ENCODE measurements around the gene ACYP1.

ACYP1 gene

GRCh38 chr14:75063491-75064204 lies at the start of gene ACYP1:
Gene ACYP1 (minus strand): TSS chr14:75064024. CDS start chr14:75063553, 471 bp downstream.
- peak; percentile 76 to 77 for DNase-seq

- DNase-seq, result no peak
These were observed 46.1 kb upstream of the ACYP1 start for GRCh38 chr14:75109877-75110276.

- DNase-seq, result no peak
These were observed 43.4 kb upstream of the ACYP1 start for GRCh38 chr14:75107186-75107585.

GRCh38 chr14:75101491-75101890 lies 37.7 kb upstream of the ACYP1 start:
- DNase-seq, result no peak

- no peak for DNase-seq
These were observed 34.9 kb upstream of the ACYP1 start for GRCh38 chr14:75098682-75099081.

GRCh38 chr14:75098212-75098611 lies 34.4 kb upstream of the ACYP1 start:
- DNase-seq, result no peak

- no peak for DNase-seq
These were observed 33.1 kb upstream of the ACYP1 start for GRCh38 chr14:75096959-75097358.

GRCh38 chr14:75095690-75096089 lies 31.9 kb upstream of the ACYP1 start:
- DNase-seq, result no peak

- no peak for DNase-seq
These were observed 31.1 kb upstream of the ACYP1 start for GRCh38 chr14:75094896-75095295.

GRCh38 chr14:75092698-75093097 lies 28.9 kb upstream of the ACYP1 start:
- no peak for DNase-seq

GRCh38 chr14:75091251-75091650 lies 27.4 kb upstream of the ACYP1 start:
- DNase-seq, result no peak

- no peak for DNase-seq
These were observed 26.5 kb upstream of the ACYP1 start for GRCh38 chr14:75090353-75090752.

- DNase-seq, result peak in 1 of 2 donors; percentile 24
These were observed 24.9 kb upstream of the ACYP1 start for GRCh38 chr14:75088566-75089373.

GRCh38 chr14:75088153-75088552 lies 24.3 kb upstream of the ACYP1 start:
- no peak for DNase-seq

GRCh38 chr14:75084513-75084912 lies 20.7 kb upstream of the ACYP1 start:
- DNase-seq, result no peak

- no peak for DNase-seq
These were observed 19.4 kb upstream of the ACYP1 start for GRCh38 chr14:75083271-75083670.

- DNase-seq, result no peak
These were observed 17.9 kb upstream of the ACYP1 start for GRCh38 chr14:75081660-75082229.

GRCh38 chr14:75079521-75079920 lies 15.7 kb upstream of the ACYP1 start:
- DNase-seq, result no peak

- no peak for DNase-seq
These were observed 14.0 kb upstream of the ACYP1 start for GRCh38 chr14:75077794-75078193.

- no peak for DNase-seq
These were observed 6.6 kb upstream of the ACYP1 start for GRCh38 chr14:75070383-75070782.

GRCh38 chr14:75069811-75070145 lies 6.0 kb upstream of the ACYP1 start:
- no peak for DNase-seq

GRCh38 chr14:75069121-75069810 lies 5.4 kb upstream of the ACYP1 start, which contains the start of gene ZC2HC1C:
Gene ZC2HC1C (plus strand): TSS chr14:75069641. CDS start chr14:75070574, 933 bp downstream.
- peak; percentile 19 to 54 for DNase-seq

Measured in bone marrow (tissue), 2 donors.